NCI-H1436 (cell line): ENCODE measurements around the gene HEG1.
A peak's percentile ranks its signal among the peaks of the same experiment; 100 is the strongest.

ENCODE experiments used
- DNase-seq: peaks from one replicate; lab custom pipeline; 2025; lab: John Stamatoyannopoulos, UW

The HEG1 gene

GRCh38 chr3:124951511-124952281, 104.1 kb downstream of the HEG1 start:
- no peak for DNase-seq

- DNase-seq: no peak
These were observed 105.8 kb downstream of the HEG1 start for GRCh38 chr3:124950026-124950425.

GRCh38 chr3:124942613-124943012, 113.2 kb downstream of the HEG1 start:
- DNase-seq: no peak

GRCh38 chr3:124941771-124942170, 114.0 kb downstream of the HEG1 start:
- DNase-seq: peak; percentile 45

- DNase-seq: no peak
These were observed 116.1 kb downstream of the HEG1 start for GRCh38 chr3:124939661-124940060.

- no peak for DNase-seq
These were observed 116.9 kb downstream of the HEG1 start for GRCh38 chr3:124938896-124939295.

- DNase-seq: no peak
These were observed 118.7 kb downstream of the HEG1 start for GRCh38 chr3:124937049-124937448.

- DNase-seq: no peak
These were observed 119.8 kb downstream of the HEG1 start for GRCh38 chr3:124935794-124936542.

GRCh38 chr3:124935264-124935663, 120.5 kb downstream of the HEG1 start:
- DNase-seq: no peak

- no peak for DNase-seq
These were observed 121.2 kb downstream of the HEG1 start, which contains the start of gene MUC13 for GRCh38 chr3:124934577-124934976. MUC13 (minus strand) TSS chr3:124934751; CDS start chr3:124934712, 39 bp downstream.

- peak; percentile 61 for DNase-seq
These were observed 127.2 kb downstream of the HEG1 start for GRCh38 chr3:124928333-124929202.

- DNase-seq: no peak
These were observed 128.2 kb downstream of the HEG1 start for GRCh38 chr3:124927574-124928045.

- DNase-seq: no peak
These were observed 129.2 kb downstream of the HEG1 start for GRCh38 chr3:124926426-124927101.

GRCh38 chr3:124924741-124925140, 131.1 kb downstream of the HEG1 start:
- no peak for DNase-seq

GRCh38 chr3:124923833-124924232, 132.0 kb downstream of the HEG1 start:
- no peak for DNase-seq

- DNase-seq: no peak
These were observed 135.1 kb downstream of the HEG1 start for GRCh38 chr3:124920718-124921117.

- DNase-seq: no peak
These were observed 136.0 kb downstream of the HEG1 start for GRCh38 chr3:124919756-124920155.

GRCh38 chr3:124918524-124918923, 137.3 kb downstream of the HEG1 start:
- DNase-seq: no peak

GRCh38 chr3:124916837-124917409, 138.9 kb downstream of the HEG1 start:
- no peak for DNase-seq
